Muscle of leg (tissue), 11 donors: ENCODE results near the gene NCKAP1. TPM values are rescaled to one million over a fixed set of nuclear protein-coding genes. Genes with fewer than 3 reads are reported as not detected.

Experiments used
- DNase-seq: peaks from one replicate; pipeline ENCODE4 v3.0.0; 2013
- H3K27ac ChIP-seq: one replicate; pipeline ENCODE4 v1.5.1; 2013; ENCODE audit warnings: mild to moderate bottlenecking, low read length, control low read depth
- H3K27me3 ChIP-seq: one replicate; pipeline ENCODE4 v1.6.1; 2013; ENCODE audit warnings: low read length; ENCODE audit not compliant: control insufficient read depth, insufficient read depth
- H3K36me3 ChIP-seq: one replicate; pipeline ENCODE4 v1.6.1; 2013; ENCODE audit warnings: low read length; ENCODE audit not compliant: control insufficient read depth, insufficient read depth
- H3K4me1 ChIP-seq: one replicate; pipeline ENCODE4 v1.6.1; 2013; ENCODE audit warnings: low read length; ENCODE audit not compliant: control insufficient read depth, insufficient read depth
- H3K4me3 ChIP-seq: one replicate; pipeline ENCODE4 v1.5.1; 2013; ENCODE audit warnings: low read length, control low read depth
- H3K9me3 ChIP-seq: replicated peaks from 2 replicates; pipeline ENCODE4 v1.6.1; 2013; ENCODE audit warnings: low read depth, low read length; ENCODE audit not compliant: control insufficient read depth
- WGBS: methylation state at CpG from one replicate; pipeline ENCODE4 v1.1.5; 2013; ENCODE audit warnings: missing lambda C conversion rate; ENCODE audit not compliant: insufficient coverage; 5-methylcytosine and 5-hydroxymethylcytosine counted together
- polyA plus RNA-seq, 8 donors: library from polyadenylated mRNA; unstranded; fragments of 120-200 nt; gene quantifications; one replicate each; pipeline versions ENCODE4 v1.2.1 to v1.2.3, GENCODE V29; 2013; ENCODE audit warnings: inconsistent platforms in 1 of 8, low replicate concordance in 1 of 8; ENCODE audit not compliant: insufficient read length in 8 of 8, insufficient read depth in 1 of 8
- total RNA-seq: library from RNA; stranded (reverse); fragments of 120-200 nt; gene quantifications from one replicate; pipeline ENCODE4 v1.2.4, GENCODE V29; 2013

The NCKAP1 gene
- total and polyA plus RNA-seq, 9 donors, result 71.9 to 98.5 (median 82.7) TPM

DNA sequence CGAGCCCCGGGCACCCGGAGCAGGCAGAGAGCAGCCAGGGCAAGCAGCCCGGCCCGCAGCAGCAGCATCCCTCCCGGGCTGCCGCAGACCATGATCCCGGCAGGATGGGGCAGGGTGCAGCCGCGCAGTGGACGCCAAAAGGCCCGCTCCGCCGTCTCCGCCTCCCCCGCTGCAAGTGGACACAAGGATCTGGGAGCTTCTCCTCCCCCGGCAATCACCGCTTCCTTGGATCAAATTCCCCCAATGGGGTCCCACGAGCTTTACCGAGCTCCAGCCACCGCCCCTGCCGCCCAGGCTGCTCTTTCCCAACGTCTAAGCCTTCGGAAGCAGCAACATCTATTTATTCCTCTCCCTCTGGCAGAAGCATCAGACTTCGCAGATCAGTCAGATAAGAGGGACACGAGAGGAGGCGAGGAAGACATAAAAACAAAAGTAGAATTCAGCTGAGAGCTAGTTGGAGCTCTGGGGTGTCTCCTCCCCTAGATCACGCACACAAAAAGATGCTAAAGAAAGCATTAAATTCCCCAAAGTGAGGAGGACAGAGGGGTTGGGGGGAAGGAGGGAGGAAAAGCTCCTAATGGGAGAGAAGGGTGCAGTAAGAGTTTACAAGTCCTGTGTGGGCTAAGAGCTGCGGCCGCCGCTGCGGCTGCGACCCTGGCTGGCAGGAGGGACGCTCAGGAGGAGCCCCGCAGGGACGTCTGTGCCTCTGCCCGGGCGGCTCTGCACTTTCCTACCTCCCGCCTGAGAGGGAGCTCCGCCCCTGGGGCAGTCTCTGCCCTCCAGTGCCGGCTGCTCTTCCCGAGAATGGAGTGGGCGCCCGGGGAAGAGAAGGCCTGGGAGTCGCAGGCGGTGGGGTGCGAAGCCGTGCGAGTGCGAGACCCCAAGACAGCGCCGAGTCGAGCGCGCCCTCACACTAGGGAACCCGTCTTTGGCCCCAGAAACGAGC is 171.5 kb downstream of the NCKAP1 start, which contains the start of gene FRZB:
FRZB (minus strand) TSS at position 177 of the 946 bp plus-strand sequence; CDS start at position 92, 85 bp downstream.
- Histone ChIP-seq H3K27me3 (peaks cover 7% of the 10 kb centered on the region), H3K9me3 (no peaks in the 10 kb centered on the region), H3K27ac (peak within 1 kb of the TSS; percentile 60), H3K4me3 (peak within 1 kb of the TSS; percentile 38), H3K4me1 (peaks cover 14% of the 10 kb centered on the region), H3K36me3 (no peaks in the 10 kb centered on the region)
- peak; percentile 94 for DNase-seq
- WGBS, result under 1% methylated on average over 43 of the region's 57 CpGs

DNA sequence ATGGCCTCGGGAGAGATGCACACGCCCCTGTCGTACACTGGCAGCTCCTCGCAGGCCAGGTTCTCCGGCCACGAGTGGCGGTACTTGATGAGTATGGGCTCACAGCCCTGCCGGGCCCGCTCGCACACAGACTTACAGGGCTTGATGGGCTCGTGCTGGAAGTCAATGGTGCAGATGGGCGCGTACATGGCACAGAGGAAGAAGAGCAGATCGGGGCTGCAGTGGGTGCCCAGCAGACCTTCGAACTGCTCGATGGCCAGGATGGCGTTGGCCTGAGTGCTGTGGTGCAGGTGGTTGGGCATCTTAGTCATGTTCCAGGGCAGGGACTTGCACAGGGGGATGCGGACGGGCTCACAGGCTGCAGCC is 172.2 kb downstream of the NCKAP1 start:
- peaks cover 7% of the 10 kb centered on the region for H3K27me3 ChIP-seq
- no peak overlapping the region for H3K27ac ChIP-seq
- H3K9me3 ChIP-seq, result no peaks in the 10 kb centered on the region
- peaks cover 14% of the 10 kb centered on the region for H3K4me1 ChIP-seq
- peak overlapping the region; percentile 38 for H3K4me3 ChIP-seq
- 7% methylated on average over 19 of the region's 19 CpGs for WGBS
- peak; percentile 22 for DNase-seq
- no peaks in the 10 kb centered on the region for H3K36me3 ChIP-seq

GRCh38 chr2:182864949-182865570 is 173.2 kb downstream of the NCKAP1 start:
- H3K27me3 ChIP-seq, result peaks cover 7% of the 10 kb centered on the region
- no peak overlapping the region for H3K4me3 ChIP-seq
- no peaks in the 10 kb centered on the region for H3K36me3 ChIP-seq
- H3K9me3 ChIP-seq, result no peaks in the 10 kb centered on the region
- WGBS, result no CpG with 5 or more reads among the region's 4 CpGs
- H3K4me1 ChIP-seq, result peaks cover 14% of the 10 kb centered on the region
- no peak for DNase-seq
- H3K27ac ChIP-seq, result no peak overlapping the region

- no peak for DNase-seq
- Histone ChIP-seq H3K27ac (no peak overlapping the region), H3K4me3 (no peak overlapping the region), H3K27me3 (peaks cover 7% of the 10 kb centered on the region), H3K36me3 (no peaks in the 10 kb centered on the region), H3K9me3 (no peaks in the 10 kb centered on the region), H3K4me1 (peaks cover 14% of the 10 kb centered on the region)
Observed at GRCh38 chr2:182863642-182864041, 174.6 kb downstream of the NCKAP1 start.

- H3K27me3 ChIP-seq, result peaks cover 7% of the 10 kb centered on the region
- H3K36me3 ChIP-seq, result no peaks in the 10 kb centered on the region
- H3K4me1 ChIP-seq, result peaks cover 9% of the 10 kb centered on the region
- H3K27ac ChIP-seq, result no peak overlapping the region
- 28% methylated on average over 3 of the region's 5 CpGs for WGBS
- no peaks in the 10 kb centered on the region for H3K9me3 ChIP-seq
- no peak overlapping the region for H3K4me3 ChIP-seq
- DNase-seq, result peak; percentile 48
Observed at GRCh38 chr2:182862091-182862490, 176.2 kb downstream of the NCKAP1 start.

DNA sequence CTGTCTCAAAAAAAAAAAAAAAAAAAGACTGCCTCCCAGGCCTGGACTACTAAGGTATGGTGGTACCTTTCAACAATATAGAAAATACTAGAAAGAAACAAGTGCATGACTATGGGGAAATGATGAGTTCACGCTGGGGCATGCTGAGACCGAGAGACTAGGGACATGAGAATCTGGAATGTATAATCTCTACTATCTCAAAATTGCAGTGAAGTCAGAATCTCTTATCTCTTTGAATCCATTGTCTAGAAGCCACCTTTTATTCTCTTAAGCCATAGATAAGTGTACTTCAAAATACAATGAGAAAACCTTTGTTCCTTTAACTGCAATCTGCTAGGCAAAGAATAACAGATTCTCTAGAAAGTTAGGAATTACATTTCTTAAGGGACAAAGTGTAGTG is 177.4 kb downstream of the NCKAP1 start:
- H3K4me3 ChIP-seq, result no peak overlapping the region
- H3K27ac ChIP-seq, result no peak overlapping the region
- peaks cover under 1% of the 10 kb centered on the region for H3K4me1 ChIP-seq
- H3K36me3 ChIP-seq, result no peaks in the 10 kb centered on the region
- no peaks in the 10 kb centered on the region for H3K27me3 ChIP-seq
- no CpG with 5 or more reads among the region's 2 CpGs for WGBS
- no peak for DNase-seq
- H3K9me3 ChIP-seq, result no peaks in the 10 kb centered on the region

Other genes with a start within 250 kb of the NCKAP1 start
- 19.2 TPM for gene FRZB, start 171.8 kb downstream of the NCKAP1 start, total RNA-seq
- gene FRZB, start 171.8 kb downstream of the NCKAP1 start, polyA plus RNA-seq, result 10 to 100 TPM in 5 of 8 donors, 1 to 10 TPM in 3; 4.5 to 25.9 (median 11.9) TPM
- gene DUSP19, start 40.3 kb upstream of the NCKAP1 start, total RNA-seq, result 2.7 TPM
- 1 to 10 TPM; 1.6 to 2.3 (median 1.9) TPM for gene DUSP19, start 40.3 kb upstream of the NCKAP1 start, polyA plus RNA-seq
- gene NUP35, start 86.0 kb upstream of the NCKAP1 start, total RNA-seq, result 21.0 TPM
- gene NUP35, start 86.0 kb upstream of the NCKAP1 start, polyA plus RNA-seq, result 10 to 100 TPM; 13.8 to 17.9 (median 14.6) TPM